KMS-11 (cell line): ENCODE measurements around the gene ZNF552.

Source experiments
- H2AFZ ChIP-seq: fragments of 200-600 bp; sonication (generic); 2 replicates; pipeline ENCODE4 v1.6.1; 2016; ENCODE audit warnings: antibody characterized with exemption, mixed run types, low read depth
- H3K27ac ChIP-seq: fragments of 200-600 bp; sonication (generic); 2 replicates; pipeline ENCODE4 v1.6.1; 2016; ENCODE audit warnings: mild to moderate bottlenecking, mixed run types
- H3K27me3 ChIP-seq: fragments of 200-600 bp; sonication (generic); 2 replicates; pipeline ENCODE4 v1.6.1; 2017; ENCODE audit warnings: mild to moderate bottlenecking, low read depth, mixed run types, moderate library complexity; ENCODE audit not compliant: insufficient read depth
- H3K36me3 ChIP-seq: fragments of 200-600 bp; sonication (generic); 2 replicates; pipeline ENCODE4 v1.6.1; 2017; ENCODE audit warnings: mild to moderate bottlenecking, mixed run types; ENCODE audit not compliant: insufficient read depth
- H3K4me1 ChIP-seq: fragments of 200-600 bp; sonication (generic); 2 replicates; pipeline ENCODE4 v1.6.1; 2016; ENCODE audit warnings: mild to moderate bottlenecking, low read depth, mixed run types; ENCODE audit not compliant: poor library complexity, severe bottlenecking
- H3K4me2 ChIP-seq: fragments of 200-600 bp; sonication (generic); 2 replicates; pipeline ENCODE4 v1.7.0; 2016; ENCODE audit warnings: mild to moderate bottlenecking, mixed run types
- H3K4me3 ChIP-seq: fragments of 200-600 bp; sonication (generic); IDR thresholded peaks from 2 replicates; pipeline ENCODE4 v1.6.1; 2017; ENCODE audit warnings: low read depth, low read length, mixed read lengths; ENCODE audit not compliant: insufficient read depth
- H3K79me2 ChIP-seq: fragments of 200-600 bp; sonication (generic); 2 replicates; pipeline ENCODE4 v1.6.1; 2016; ENCODE audit warnings: low read depth, mixed run types; ENCODE audit not compliant: insufficient read depth
- H3K9ac ChIP-seq: fragments of 200-600 bp; sonication (generic); 2 replicates; pipeline ENCODE4 v1.6.1; 2016; ENCODE audit warnings: mild to moderate bottlenecking, mixed run types
- H4K20me1 ChIP-seq: fragments of 200-600 bp; sonication (generic); 2 replicates; pipeline ENCODE4 v1.6.1; 2016; ENCODE audit warnings: mild to moderate bottlenecking, mixed run types; ENCODE audit not compliant: insufficient read depth
- TF ChIP-seq, protein P1 (sequence below): fragments of 200-600 bp; sonication (generic); conservative IDR thresholded peaks from 2 replicates; pipeline ENCODE4 v1.6.1; 2017; ENCODE audit warnings: low read depth, mild to moderate bottlenecking, antibody characterized with exemption, low read length, moderate library complexity, mixed read lengths

Gene ZNF552

DNA sequence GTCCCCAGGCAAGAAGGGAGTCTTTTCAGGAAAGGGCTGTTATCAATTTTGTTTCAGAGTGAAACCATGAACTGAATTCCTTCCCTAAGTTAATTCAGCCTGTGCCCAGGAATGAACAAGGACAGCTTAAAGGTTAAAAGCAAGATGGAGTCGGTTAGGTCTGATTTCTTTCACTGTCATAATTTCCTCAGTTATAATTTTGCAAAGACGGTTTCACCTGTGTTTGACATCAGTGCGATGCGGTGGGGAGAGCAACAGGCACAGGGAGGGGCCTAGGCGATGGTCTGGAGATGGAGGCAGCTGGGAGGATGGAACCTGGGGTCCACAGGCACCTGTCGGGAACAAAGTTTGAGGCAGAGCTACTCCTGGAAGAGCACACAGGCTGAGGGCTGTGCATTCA lies 5.9 kb upstream of the ZNF552 start:
- TF ChIP-seq, protein P1, sequence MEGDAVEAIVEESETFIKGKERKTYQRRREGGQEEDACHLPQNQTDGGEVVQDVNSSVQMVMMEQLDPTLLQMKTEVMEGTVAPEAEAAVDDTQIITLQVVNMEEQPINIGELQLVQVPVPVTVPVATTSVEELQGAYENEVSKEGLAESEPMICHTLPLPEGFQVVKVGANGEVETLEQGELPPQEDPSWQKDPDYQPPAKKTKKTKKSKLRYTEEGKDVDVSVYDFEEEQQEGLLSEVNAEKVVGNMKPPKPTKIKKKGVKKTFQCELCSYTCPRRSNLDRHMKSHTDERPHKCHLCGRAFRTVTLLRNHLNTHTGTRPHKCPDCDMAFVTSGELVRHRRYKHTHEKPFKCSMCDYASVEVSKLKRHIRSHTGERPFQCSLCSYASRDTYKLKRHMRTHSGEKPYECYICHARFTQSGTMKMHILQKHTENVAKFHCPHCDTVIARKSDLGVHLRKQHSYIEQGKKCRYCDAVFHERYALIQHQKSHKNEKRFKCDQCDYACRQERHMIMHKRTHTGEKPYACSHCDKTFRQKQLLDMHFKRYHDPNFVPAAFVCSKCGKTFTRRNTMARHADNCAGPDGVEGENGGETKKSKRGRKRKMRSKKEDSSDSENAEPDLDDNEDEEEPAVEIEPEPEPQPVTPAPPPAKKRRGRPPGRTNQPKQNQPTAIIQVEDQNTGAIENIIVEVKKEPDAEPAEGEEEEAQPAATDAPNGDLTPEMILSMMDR, result no peak
- Histone ChIP-seq H3K27ac (no peak overlapping the region), H4K20me1 (no peaks in the 10 kb centered on the region), H3K36me3 (no peaks in the 10 kb centered on the region; the same call in 1 of the 2 replicates), H3K4me3 (no peak overlapping the region), H3K27me3 (no peaks in the 10 kb centered on the region), H3K4me2 (peak overlapping the region; percentile 87), H3K4me1 (peaks cover 4% of the 10 kb centered on the region), H3K79me2 (peaks cover 62% of the 10 kb centered on the region), H2AFZ (no peak overlapping the region; the same call in 1 of the 2 replicates), H3K9ac (peak overlapping the region; percentile 96)

DNA sequence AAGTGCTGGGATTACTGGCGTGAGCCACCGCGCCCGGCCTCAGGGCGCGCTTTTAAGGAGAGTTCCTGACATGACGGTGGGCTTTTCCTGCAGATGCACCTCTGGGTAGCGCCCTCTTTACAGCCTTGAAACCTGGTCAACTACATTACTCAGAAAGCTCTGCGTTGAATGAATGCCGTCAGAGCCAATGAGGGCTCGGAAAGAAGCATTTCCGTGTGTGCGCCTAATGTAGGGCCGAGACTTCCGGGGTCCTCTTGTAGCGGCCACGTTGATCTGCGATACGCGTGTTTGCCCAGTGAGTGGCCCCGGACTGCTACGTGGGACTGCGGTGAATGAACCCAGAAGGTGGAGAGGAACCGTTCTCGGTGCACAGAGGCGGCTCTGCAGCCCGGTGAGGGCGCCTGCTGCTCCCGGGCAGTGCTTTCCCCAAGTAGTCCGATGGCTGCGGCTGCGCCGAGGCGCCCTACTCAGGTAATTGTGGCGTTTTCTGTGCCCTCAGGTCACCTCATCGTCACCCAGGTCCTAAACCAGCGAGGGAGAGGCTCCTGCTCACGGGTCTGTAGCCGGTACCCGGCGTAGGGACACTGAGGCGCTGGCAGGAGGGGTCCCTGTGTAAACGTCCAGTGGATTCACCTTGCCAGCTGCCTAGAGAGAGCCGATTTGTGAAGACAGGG lies 4.9 kb upstream of the ZNF552 start:
- Histone ChIP-seq H4K20me1 (no peaks in the 10 kb centered on the region), H3K4me3 (peak overlapping the region; percentile 36), H3K4me2 (peak overlapping the region; percentile 87), H3K4me1 (peaks cover 7% of the 10 kb centered on the region), H3K27ac (peak overlapping the region; percentile 71), H2AFZ (peak overlapping the region; percentile 89), H3K79me2 (peaks cover 54% of the 10 kb centered on the region), H3K9ac (peak overlapping the region; percentile 96), H3K27me3 (no peaks in the 10 kb centered on the region), H3K36me3 (no peaks in the 10 kb centered on the region)
- TF ChIP-seq, protein P1, result no peak

DNA sequence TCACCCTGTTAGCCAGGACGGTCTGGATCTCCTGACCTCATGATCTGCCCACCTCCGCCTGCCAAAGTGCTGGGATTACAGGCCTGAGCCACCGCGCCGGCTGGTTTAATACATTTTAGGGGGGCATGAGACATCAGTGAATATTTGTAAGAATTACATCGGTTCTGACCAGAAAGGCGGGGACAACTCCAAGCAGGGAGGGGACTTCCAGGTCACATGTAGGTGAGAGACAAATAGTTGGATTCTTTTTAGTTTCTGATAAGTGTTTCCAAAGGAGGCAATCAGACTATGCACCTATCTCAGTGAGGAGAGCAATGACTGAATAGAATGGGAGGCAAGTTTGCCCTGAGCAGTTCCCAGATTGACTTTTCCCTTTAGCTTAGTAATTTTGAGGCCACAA lies 3.7 kb upstream of the ZNF552 start:
- Histone ChIP-seq H4K20me1 (no peaks in the 10 kb centered on the region), H3K9ac (no peak overlapping the region), H3K4me3 (no peak overlapping the region), H3K27ac (no peak overlapping the region), H3K4me1 (peaks cover 14% of the 10 kb centered on the region), H2AFZ (no peak overlapping the region), H3K27me3 (no peaks in the 10 kb centered on the region), H3K4me2 (peak overlapping the region; percentile 87; the same call in 1 of the 2 replicates), H3K79me2 (peaks cover 52% of the 10 kb centered on the region), H3K36me3 (no peaks in the 10 kb centered on the region)
- TF ChIP-seq, protein P1, result no peak

DNA sequence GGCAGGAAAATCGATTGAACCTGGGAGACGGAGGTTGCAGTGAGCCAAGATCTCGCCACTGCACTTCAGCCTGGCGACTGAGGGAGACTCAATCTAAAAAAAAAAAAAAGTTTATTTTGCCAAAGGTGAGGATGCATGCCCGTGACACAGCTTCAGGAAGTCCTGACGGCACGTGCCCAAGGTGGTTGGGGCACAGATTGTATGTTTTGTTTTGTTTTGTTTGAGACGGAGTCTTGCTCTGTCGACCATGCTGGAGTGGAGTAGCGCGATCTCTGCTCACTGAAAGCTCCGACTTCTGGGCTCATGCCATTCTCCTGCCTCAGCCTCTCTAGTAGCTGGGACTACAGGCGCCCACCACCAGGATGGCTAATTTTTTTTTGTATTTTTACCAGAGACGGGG lies 3.3 kb upstream of the ZNF552 start:
- no peaks in the 10 kb centered on the region for H3K27me3 ChIP-seq
- H3K79me2 ChIP-seq, result peaks cover 48% of the 10 kb centered on the region
- H4K20me1 ChIP-seq, result no peaks in the 10 kb centered on the region
- peaks cover 17% of the 10 kb centered on the region for H3K4me1 ChIP-seq
- H3K36me3 ChIP-seq, result no peaks in the 10 kb centered on the region
- TF ChIP-seq, protein P1, result no peak
- no peak overlapping the region for H2AFZ ChIP-seq
- no peak overlapping the region for H3K9ac ChIP-seq
- H3K4me2 ChIP-seq, result no peak overlapping the region
- H3K27ac ChIP-seq, result no peak overlapping the region
- no peak overlapping the region for H3K4me3 ChIP-seq
